ENCODE results near the gene OR1M1. TPM values are rescaled to one million over a fixed set of nuclear protein-coding genes. Genes with fewer than 3 reads are reported as not detected.

The OR1M1 gene
- total RNA-seq, 1 experiment from 2014 or later, result not detected

DNA sequence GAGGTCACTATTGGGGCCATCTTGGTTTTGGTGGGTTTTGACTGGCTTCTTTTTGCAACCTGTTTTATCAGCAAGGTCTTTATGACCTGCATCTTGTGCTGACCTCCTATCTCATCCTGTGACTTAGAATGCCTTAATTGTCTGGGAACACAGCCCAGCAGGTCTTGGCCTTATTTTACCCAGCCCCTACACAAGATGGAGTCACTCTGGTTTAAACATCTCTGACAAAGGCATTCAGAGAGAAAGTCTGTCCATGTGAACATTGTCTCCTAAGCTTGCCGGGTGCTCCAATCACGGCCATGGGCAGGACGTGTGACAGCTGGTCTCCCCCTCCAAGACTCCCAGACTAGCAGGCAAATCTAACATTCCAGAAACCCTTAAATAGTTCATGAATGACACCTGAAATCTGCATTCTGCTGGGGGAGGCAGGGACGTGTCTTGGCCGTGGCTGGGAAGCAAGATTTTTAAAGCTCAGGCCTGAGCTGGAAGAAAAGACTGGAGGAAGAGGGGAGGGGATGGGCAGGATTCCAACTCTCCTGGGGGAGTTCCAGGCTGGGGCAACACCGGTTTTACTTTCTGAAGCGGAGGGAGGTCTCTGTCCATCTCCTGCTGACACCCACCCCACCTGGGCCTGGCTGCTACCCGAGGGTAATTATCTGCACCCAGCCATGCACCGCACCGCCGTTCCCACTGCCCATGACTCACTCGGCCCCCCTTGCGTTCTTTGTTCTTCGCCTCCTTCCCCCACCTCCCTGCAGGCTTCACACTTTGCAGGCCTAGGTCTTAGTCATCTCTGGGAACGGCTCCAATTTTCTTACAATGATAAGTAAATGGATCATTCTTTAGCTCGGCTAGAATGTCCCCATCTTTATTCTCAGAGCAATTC is 11.6 kb upstream of the OR1M1 start:
- peak; percentile 98 for DNase-seq (ENCODE audit: low spot score)

GRCh38 chr19:9076901-9077300 is 10.0 kb upstream of the OR1M1 start:
- DNase-seq (ENCODE audit: low spot score), result no peak

DNA sequence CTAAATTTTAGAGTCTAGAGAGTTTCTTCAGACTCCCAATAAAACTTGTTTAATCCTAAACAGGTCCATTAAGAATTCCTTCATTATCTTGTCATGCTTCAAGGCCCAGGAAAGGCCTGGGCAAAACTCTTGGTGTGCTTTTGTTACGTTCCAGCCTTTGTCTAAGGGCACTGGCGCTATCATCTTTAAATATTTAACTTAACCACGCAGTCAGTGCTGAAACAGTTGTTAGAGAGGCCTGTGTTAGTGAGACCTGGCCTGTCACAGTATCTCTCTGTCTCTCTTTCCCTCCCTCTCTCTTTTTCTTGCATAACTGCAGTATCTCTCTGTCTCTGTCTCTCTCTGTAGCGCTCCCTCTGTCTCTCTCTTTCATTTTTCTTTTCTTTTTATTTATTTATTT is 8.2 kb upstream of the OR1M1 start:
- no peak for DNase-seq (ENCODE audit: low spot score)

- no peak for DNase-seq (ENCODE audit: low spot score)
Measured at GRCh38 chr19:9107375-9107774, 20.5 kb downstream of the OR1M1 start, which contains the start of gene OR7G2. Gene OR7G2, minus strand, starts transcription at chr19:9107475. Its CDS starts 4,232 bp downstream, at chr19:9103243.

DNA sequence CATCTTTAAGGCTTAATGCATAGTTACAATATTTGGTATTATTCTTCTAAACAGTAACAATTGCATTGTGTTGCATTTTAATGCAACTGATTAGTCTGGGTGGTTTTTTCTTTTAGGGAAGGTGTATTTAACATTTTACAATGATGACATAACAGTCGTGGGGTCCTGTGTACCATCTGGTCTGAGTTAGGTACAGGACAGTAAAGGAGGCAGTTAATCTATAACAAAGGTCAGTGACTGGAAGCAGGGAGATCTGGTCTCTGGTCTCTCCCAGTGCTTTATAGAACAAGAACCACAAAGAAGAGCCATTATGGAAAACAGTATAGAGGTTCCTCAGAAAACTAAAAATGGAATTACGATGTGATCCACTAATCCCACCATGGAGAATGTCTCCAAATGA is 23.1 kb downstream of the OR1M1 start:
- DNase-seq (ENCODE audit: low spot score), result no peak

- no peak for DNase-seq (ENCODE audit: low spot score)
Measured at GRCh38 chr19:9115307-9115813, 28.5 kb downstream of the OR1M1 start, which contains the start of gene OR7G1. Gene OR7G1, minus strand, starts transcription at chr19:9115763. Its CDS starts 0 bp downstream, at chr19:9115763.

- no peak for DNase-seq (ENCODE audit: low spot score)
Measured at GRCh38 chr19:9116547-9116946, 29.7 kb downstream of the OR1M1 start.

DNA sequence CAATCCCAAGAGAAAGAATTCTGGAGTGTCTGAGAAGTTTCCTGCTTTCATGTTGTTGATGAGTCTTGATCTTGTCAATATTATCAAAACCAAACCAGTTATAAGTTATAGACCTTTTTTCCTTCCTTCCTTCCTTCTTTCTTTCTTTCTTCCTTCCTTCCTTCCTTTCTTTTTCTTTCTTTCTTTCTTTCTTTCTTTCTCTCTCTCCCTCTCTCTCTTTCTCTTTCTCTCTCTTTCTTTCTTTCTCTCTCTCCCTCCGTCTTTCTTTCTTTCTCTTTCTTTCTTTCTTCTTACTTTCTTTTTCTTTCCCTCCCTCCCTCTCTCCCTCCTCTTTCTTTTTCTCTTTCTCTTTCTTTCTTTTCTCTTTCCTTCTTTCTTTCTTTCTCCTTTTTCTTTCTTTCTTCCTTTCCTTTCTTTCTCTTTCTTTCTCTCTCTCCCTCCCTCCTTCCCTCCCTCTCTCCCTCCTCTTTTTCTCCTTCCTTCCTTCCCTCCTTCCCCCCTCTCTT is 40.1 kb downstream of the OR1M1 start, which contains the start of gene OR7G3:
Gene OR7G3 (minus strand): TSS at position 51 of the 506 bp plus-strand sequence. CDS start 0 bp downstream, at position 51.
- no peak for DNase-seq (ENCODE audit: low spot score)

DNA sequence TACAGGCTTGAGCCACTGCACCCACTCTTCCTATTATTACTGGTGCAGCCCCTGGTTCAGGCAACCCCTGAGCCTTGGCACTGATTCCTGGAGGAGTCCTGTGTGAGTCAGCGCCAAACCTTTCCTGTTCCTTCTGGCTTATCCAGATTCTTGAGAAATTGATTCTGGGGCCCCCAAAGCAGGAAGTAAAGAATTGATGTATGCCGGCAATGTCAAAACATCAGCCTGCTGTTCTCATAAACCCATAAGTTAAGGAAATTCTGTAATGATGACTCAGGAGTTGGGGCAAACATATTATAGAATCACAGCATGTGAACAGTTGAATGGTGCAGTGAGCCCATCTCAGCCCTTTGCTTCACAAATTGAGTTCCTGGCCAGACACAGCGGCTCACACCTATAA is 41.3 kb downstream of the OR1M1 start:
- peak; percentile 19 for DNase-seq (ENCODE audit: low spot score)

DNA sequence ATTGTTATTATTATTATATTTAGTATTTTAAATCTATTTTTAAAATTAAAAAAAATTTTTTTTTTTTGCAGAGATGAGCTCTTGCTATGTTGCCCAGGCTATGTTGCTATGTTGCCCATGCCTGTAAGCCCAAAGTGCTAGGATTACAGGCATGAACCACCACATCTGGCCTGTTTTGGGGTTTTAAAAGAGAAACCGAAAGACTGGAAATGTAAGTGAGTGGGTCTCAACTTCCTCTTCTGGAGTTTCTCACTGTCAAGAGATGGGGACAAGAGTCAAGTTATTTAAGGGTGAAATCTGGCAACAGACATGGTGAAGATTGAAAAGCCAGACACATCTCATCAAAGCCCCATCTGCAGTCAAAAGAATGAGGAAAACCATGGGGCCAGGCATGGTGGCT is 44.1 kb downstream of the OR1M1 start:
- DNase-seq (ENCODE audit: low spot score), result no peak

DNA sequence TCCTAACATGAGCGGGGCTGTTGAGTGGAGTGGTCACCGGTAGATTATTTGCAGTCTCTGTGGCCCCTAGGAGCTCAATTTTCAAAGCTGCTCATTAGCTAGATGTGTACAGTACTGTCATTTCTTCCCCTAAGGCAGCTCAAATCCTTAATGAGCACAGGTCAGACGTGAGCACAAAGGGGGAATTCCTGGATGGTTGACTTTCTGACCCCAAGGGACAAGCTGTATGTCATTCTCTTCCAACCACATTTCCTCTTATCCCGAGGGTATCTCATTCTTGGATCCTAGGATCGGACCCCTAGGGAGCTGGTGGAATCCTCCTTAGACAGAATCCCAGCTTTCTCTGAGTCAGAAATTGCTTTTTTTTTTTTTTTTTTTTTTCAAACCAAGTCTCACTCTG is 45.6 kb downstream of the OR1M1 start:
- no peak for DNase-seq (ENCODE audit: low spot score)

DNA sequence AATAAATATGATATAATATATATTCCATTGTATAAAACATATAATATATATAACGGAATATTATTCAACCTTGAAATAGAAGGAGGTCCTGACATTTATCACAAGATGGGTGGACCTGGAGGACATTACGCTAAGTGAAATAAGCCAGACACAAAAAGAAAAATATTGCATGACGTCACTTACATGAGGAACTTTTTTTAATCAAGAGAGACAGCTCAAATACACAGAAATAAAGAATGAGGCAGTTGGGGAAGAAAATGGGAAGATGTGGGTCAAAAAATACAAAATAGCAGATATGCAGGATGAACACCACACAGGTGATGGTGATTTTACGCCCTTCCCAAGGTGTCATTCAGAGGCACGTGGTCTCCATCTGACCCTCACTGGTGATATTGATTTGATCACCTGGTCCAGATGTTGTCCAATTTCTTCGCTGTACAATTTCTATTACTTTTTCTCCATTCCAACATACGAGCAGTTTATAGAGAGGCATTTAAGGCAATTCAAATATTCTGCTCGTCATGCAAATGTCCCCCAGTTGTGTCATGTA is 52.8 kb downstream of the OR1M1 start:
- no peak for DNase-seq (ENCODE audit: low spot score)

- peak; percentile 87 for DNase-seq (ENCODE audit: low spot score)
Measured at GRCh38 chr19:9140159-9140874, 53.5 kb downstream of the OR1M1 start, which contains the start of gene ZNF317. Gene ZNF317, plus strand, starts transcription at chr19:9140397. Its CDS starts 15,620 bp downstream, at chr19:9156017.

DNA sequence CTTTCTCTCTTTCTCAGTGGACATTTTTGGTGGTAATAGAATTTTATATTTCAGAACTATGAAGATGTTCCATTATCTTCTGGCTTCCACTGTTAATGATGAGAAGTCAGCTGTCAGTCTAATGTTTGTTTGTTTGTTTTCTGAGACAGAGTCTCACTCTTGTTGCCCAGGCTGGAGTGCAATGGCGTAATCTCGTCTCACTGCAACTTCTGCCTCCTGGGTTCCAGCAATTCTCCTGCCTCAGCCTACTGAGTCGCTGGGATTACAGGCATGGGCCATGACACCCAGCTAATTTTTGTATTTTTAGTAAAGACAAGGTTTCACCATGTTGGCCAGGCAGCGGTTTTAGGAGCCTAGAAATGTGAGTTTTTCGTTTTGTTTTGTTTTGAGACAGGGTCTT is 58.1 kb downstream of the OR1M1 start:
- DNase-seq (ENCODE audit: low spot score), result no peak

Other genes starting within 250 kb of the OR1M1 start
- gene MUC16, start 76.7 kb upstream of the OR1M1 start, total RNA-seq (2014; rRNA removed; shearing (Covaris generic)), result not detected in 2 replicates
- not detected in 2 replicates for gene OR7G2, start 20.4 kb downstream of the OR1M1 start, total RNA-seq (2014; rRNA removed; shearing (Covaris generic))
- not detected in 2 replicates for gene OR7G1, start 28.7 kb downstream of the OR1M1 start, total RNA-seq (2014; rRNA removed; shearing (Covaris generic))
- gene OR7G3, start 39.9 kb downstream of the OR1M1 start, total RNA-seq (2014; rRNA removed; shearing (Covaris generic)), result not detected in 2 replicates
- gene ZNF317, start 53.3 kb downstream of the OR1M1 start, total RNA-seq (2014; rRNA removed; shearing (Covaris generic)), result 14.1 and 24.3 TPM in 2 replicates
- not detected in 2 replicates for gene OR7D2, start 91.9 kb downstream of the OR1M1 start, total RNA-seq (2014; rRNA removed; shearing (Covaris generic))
- gene OR7D4, start 132.5 kb downstream of the OR1M1 start, total RNA-seq (2014; rRNA removed; shearing (Covaris generic)), result not detected in 2 replicates
- gene OR7E24, start 163.9 kb downstream of the OR1M1 start, total RNA-seq (2014; rRNA removed; shearing (Covaris generic)), result not detected in 2 replicates
- gene ZNF699, start 222.8 kb downstream of the OR1M1 start, total RNA-seq (2014; rRNA removed; shearing (Covaris generic)), result 8.9 and 21.8 TPM in 2 replicates
- 6.8 and 15.9 TPM in 2 replicates for gene ZNF559, start 237.1 kb downstream of the OR1M1 start, total RNA-seq (2014; rRNA removed; shearing (Covaris generic))

All from H4 (cell line).